SIG-M5 treated with dmso at 0.1 percent for 504 hours (cell line): ENCODE measurements around the gene KLK11.

ENCODE experiments used
- DNase-seq: peaks from one replicate; lab custom pipeline; 2025; ENCODE audit not compliant: unreplicated experiment; lab: John Stamatoyannopoulos, UW

The KLK11 gene

GRCh38 chr19:50974702-50975556, 51.5 kb downstream of the KLK11 start:
- DNase-seq: no peak

GRCh38 chr19:50972795-50973376, 53.5 kb downstream of the KLK11 start:
- DNase-seq: no peak
